ENCODE data around the gene PPP1R9B.

Gene PPP1R9B

GRCh38 chr17:50100480-50100883, 50.0 kb downstream of the PPP1R9B start:
- DNase-seq (ENCODE audit: extremely low spot score, insufficient read length, low read depth) = no peak
- no peak for FAIRE-seq

- FAIRE-seq (no peak), DNase-seq (ENCODE audit: extremely low spot score, insufficient read length, low read depth) (no peak)
These were observed 51.5 kb downstream of the PPP1R9B start for GRCh38 chr17:50099003-50099402.

GRCh38 chr17:50098583-50098982, 51.9 kb downstream of the PPP1R9B start:
- FAIRE-seq (no peak), DNase-seq (ENCODE audit: extremely low spot score, insufficient read length, low read depth) (no peak)

- no peak for FAIRE-seq
- DNase-seq (ENCODE audit: extremely low spot score, insufficient read length, low read depth) = no peak
These were observed 52.6 kb downstream of the PPP1R9B start for GRCh38 chr17:50097926-50098325.

- DNase-seq (ENCODE audit: extremely low spot score, insufficient read length, low read depth) = no peak
- no peak for FAIRE-seq
These were observed 53.0 kb downstream of the PPP1R9B start for GRCh38 chr17:50097455-50097854.

GRCh38 chr17:50096758-50097157, 53.7 kb downstream of the PPP1R9B start:
- DNase-seq (ENCODE audit: extremely low spot score, insufficient read length, low read depth) = no peak
- FAIRE-seq = no peak

- no peak for DNase-seq (ENCODE audit: extremely low spot score, insufficient read length, low read depth)
- no peak for FAIRE-seq
These were observed 54.4 kb downstream of the PPP1R9B start for GRCh38 chr17:50096092-50096491.

- FAIRE-seq = no peak
- no peak for DNase-seq (ENCODE audit: extremely low spot score, insufficient read length, low read depth)
These were observed 54.8 kb downstream of the PPP1R9B start for GRCh38 chr17:50095626-50096037.

- peak; percentile 94 for DNase-seq (ENCODE audit: extremely low spot score, insufficient read length, low read depth)
- FAIRE-seq = peak; percentile 91
These were observed 55.5 kb downstream of the PPP1R9B start, which contains the start of gene PDK2 for GRCh38 chr17:50094753-50095619. PDK2 (plus strand) TSS chr17:50095351; CDS start chr17:50095436, 85 bp downstream.

GRCh38 chr17:50094243-50094752, 56.2 kb downstream of the PPP1R9B start:
- FAIRE-seq = peak; percentile 75

GRCh38 chr17:50093807-50094206, 56.7 kb downstream of the PPP1R9B start:
- FAIRE-seq (no peak), DNase-seq (ENCODE audit: extremely low spot score, insufficient read length, low read depth) (no peak)

More at GRCh38 chr17:50094243-50094752, 56.2 kb downstream of the PPP1R9B start:
- peak; percentile 58 for DNase-seq (ENCODE audit: extremely low spot score, insufficient read length, low read depth)

- no peak for FAIRE-seq
These were observed 57.2 kb downstream of the PPP1R9B start for GRCh38 chr17:50093246-50093645.

GRCh38 chr17:50091918-50092285, 58.6 kb downstream of the PPP1R9B start:
- FAIRE-seq = no peak
- no peak for DNase-seq (ENCODE audit: extremely low spot score, insufficient read length, low read depth)

More at GRCh38 chr17:50093246-50093645, 57.2 kb downstream of the PPP1R9B start:
- DNase-seq (ENCODE audit: extremely low spot score, insufficient read length, low read depth) = no peak

GRCh38 chr17:50090971-50091917, 59.2 kb downstream of the PPP1R9B start:
- FAIRE-seq (no peak), DNase-seq (ENCODE audit: extremely low spot score, insufficient read length, low read depth) (no peak)

- DNase-seq (ENCODE audit: extremely low spot score, insufficient read length, low read depth) (no peak), FAIRE-seq (no peak)
These were observed 60.4 kb downstream of the PPP1R9B start for GRCh38 chr17:50090071-50090470.

- FAIRE-seq = no peak
These were observed 61.3 kb downstream of the PPP1R9B start for GRCh38 chr17:50088952-50089825.

GRCh38 chr17:50087912-50088405, 62.5 kb downstream of the PPP1R9B start:
- FAIRE-seq = no peak
- no peak for DNase-seq (ENCODE audit: extremely low spot score, insufficient read length, low read depth)

More at GRCh38 chr17:50088952-50089825, 61.3 kb downstream of the PPP1R9B start:
- DNase-seq (ENCODE audit: extremely low spot score, insufficient read length, low read depth) = no peak

- FAIRE-seq = peak; percentile 82
- DNase-seq (ENCODE audit: extremely low spot score, insufficient read length, low read depth) = peak; percentile 74
These were observed 63.1 kb downstream of the PPP1R9B start for GRCh38 chr17:50087246-50087911.
